ENCODE results near the gene FGF9. TPM values are rescaled to one million over a fixed set of nuclear protein-coding genes. Genes with fewer than 3 reads are reported as not detected.

Gene FGF9
- total and polyA plus RNA-seq, 2 donors (not counting 1 experiment from before 2014, with no cell fraction given) = 0.13 to 3.0 TPM

GRCh38 chr13:21753117-21753729 is 82.3 kb downstream of the FGF9 start:
- H3K9ac ChIP-seq (ENCODE audit: low read length) = no peak overlapping the region
- no peak overlapping the region for H3K27ac ChIP-seq (ENCODE audit: low read length in 2 of 2)
- CTCF ChIA-PET = no interaction called here
- Mint-ChIP-seq H3K4me1 (no peaks in the 10 kb centered on the region), H3K4me3 (no peak overlapping the region), H3K27me3 (peaks cover 8% of the 10 kb centered on the region), H3K27ac (no peak overlapping the region), H3K9me3 (ENCODE audit: insufficient read depth) (peaks cover 7% of the 10 kb centered on the region)
- intact Hi-C loops (cut with micrococcal nuclease) = no loop called here
- H2AFZ ChIP-seq (ENCODE audit: insufficient read depth, low read depth, low read length, poor library complexity, severe bottlenecking) = no peak overlapping the region
- no peak for TF ChIP-seq EZH2 (IDR thresholded peaks at IDR 0.05; ENCODE audit: borderline replicate concordance, insufficient read depth, low read depth, low read length, poor library complexity, severe bottlenecking)
- TF ChIP-seq CTCF (IDR thresholded peaks at IDR 0.05) = no peak
- POLR2A ChIA-PET = no interaction called here
- H3K4me1 ChIP-seq (ENCODE audit: control insufficient read depth in 2 of 2, insufficient read depth in 2 of 2, low read length in 2 of 2) = no peaks in the 10 kb centered on the region
- no peaks in the 10 kb centered on the region for H3K9me3 ChIP-seq (ENCODE audit: control extremely low read depth in 1 of 3, control insufficient read depth in 2 of 3, insufficient read depth in 1 of 3, low read length in 2 of 3)
- DNase-seq (no peak), ATAC-seq (ENCODE audit: low read depth) (no peak)
- WGBS (ENCODE audit: insufficient coverage) = no CpG with 5 or more reads among the region's 6 CpGs
- no peak overlapping the region for H3K4me2 ChIP-seq (replicated peaks; ENCODE audit: low read depth, low read length, poor library complexity, severe bottlenecking)
- no peaks in the 10 kb centered on the region for H3K27me3 ChIP-seq (replicated peaks in 1 of 4; ENCODE audit: control extremely low read depth in 1 of 4, control insufficient read depth in 3 of 4, insufficient read depth in 4 of 4, low read length in 3 of 4)
- no peaks in the 10 kb centered on the region for H3K36me3 ChIP-seq (replicated peaks in 1 of 2; ENCODE audit: control extremely low read depth in 1 of 2, control insufficient read depth in 1 of 2, extremely low read depth in 1 of 2, insufficient read depth in 2 of 2, low read length in 1 of 2)
- H3K4me3 ChIP-seq (ENCODE audit: control extremely low read depth in 1 of 5, extremely low read depth in 1 of 5, insufficient read depth in 1 of 5, low read depth in 2 of 5, low read length in 4 of 5) = no peak overlapping the region
- H4K20me1 ChIP-seq (ENCODE audit: control insufficient read depth, insufficient read depth, low read length, poor library complexity, severe bottlenecking) = no peaks in the 10 kb centered on the region
- H3K79me2 ChIP-seq (ENCODE audit: control insufficient read depth, insufficient read depth, low read length) = no peaks in the 10 kb centered on the region

Other genes with a start within 250 kb of the FGF9 start
- gene ZDHHC20, start 211.8 kb upstream of the FGF9 start, total RNA-seq = 57.7 and 61.5 TPM in 2 replicates
- 10.3 and 14.5 TPM in 2 replicates for gene ZDHHC20, start 211.8 kb upstream of the FGF9 start, polyA plus RNA-seq
- 52.2 and 52.5 TPM in 2 replicates for gene MICU2, start 66.9 kb upstream of the FGF9 start, total RNA-seq
- 51.9 and 56.7 TPM in 2 replicates for gene MICU2, start 66.9 kb upstream of the FGF9 start, polyA plus RNA-seq